Right cardiac atrium (tissue), 5 donors: ENCODE data around the gene BMPR2. TPM values are rescaled to one million over a fixed set of nuclear protein-coding genes. Genes with fewer than 3 reads are reported as not detected.

Experiments
- polyA plus RNA-seq: library from polyadenylated mRNA; stranded (reverse); fragments of 200-250 nt; gene quantifications from one replicate; pipeline ENCODE4 v1.2.3, GENCODE V29; 2013
- total RNA-seq, 4 donors: library from RNA; stranded (reverse); fragmentation: NEBNext Ultra II Directional; extraction: Animal tissue kit (Norgen Biotek cat#: 25700); gene quantifications; one replicate each; pipeline ENCODE4 v1.2.1, GENCODE V29; 2021
- donor health status: healthy with polysubstance abuse.
- donor health status: DM: no; HTN: yes; CAD: no.
- donor health status: DM: no; HTN: no; CAD: no.
- donor health status: DM: no; HTN: yes; CAD: no; lungs with severe emphysema.
- donor health status: DM: yes; HTN: yes; CAD: no.

The BMPR2 gene
- total and polyA plus RNA-seq, 5 donors, result 14.9 to 64.7 (median 53.8) TPM

Other genes starting within 250 kb of the BMPR2 start
- 10 to 100 TPM; 60.4 to 71.6 (median 65.0) TPM for gene SUMO1, start 137.7 kb upstream of the BMPR2 start, total RNA-seq
- 101 TPM for gene SUMO1, start 137.7 kb upstream of the BMPR2 start, polyA plus RNA-seq
- 10 to 100 TPM; 21.4 to 38.4 (median 23.4) TPM for gene NOP58, start 110.6 kb upstream of the BMPR2 start, total RNA-seq
- gene NOP58, start 110.6 kb upstream of the BMPR2 start, polyA plus RNA-seq, result 26.8 TPM